ENCODE results near the gene MEIS1. TPM values are rescaled to one million over a fixed set of nuclear protein-coding genes. Genes with fewer than 3 reads are reported as not detected.

MEIS1 gene
- total and polyA plus RNA-seq, 2 donors (not counting 3 experiments of a cell fraction or from before 2014, with no cell fraction given), result 10.0 to 26.5 TPM

DNA sequence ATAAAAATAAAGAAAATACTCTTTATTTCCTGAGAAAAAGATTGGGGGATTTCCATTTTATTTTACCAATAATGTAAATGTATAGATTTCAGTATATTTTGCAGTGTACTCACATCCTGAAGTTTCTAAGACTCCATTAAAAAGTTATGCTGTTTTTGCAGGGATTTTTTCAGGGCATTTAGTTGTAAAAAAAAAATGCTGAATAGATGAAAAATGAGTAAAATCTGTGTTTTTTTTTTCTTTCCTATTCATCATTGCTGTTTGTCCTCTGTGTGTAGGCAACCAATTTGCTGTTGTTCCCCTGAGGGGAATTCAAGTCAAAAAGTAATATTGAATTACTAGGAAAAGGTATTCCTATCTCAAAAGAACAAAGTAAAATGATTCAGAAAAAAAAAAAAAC, 66.3 kb downstream of the MEIS1 start:
- no peak overlapping the region for H3K9ac ChIP-seq (replicated peaks; ENCODE audit: extremely low read depth, insufficient read depth, low read length)
- H4K20me1 ChIP-seq (replicated peaks; ENCODE audit: control insufficient read depth, extremely low read depth, insufficient read depth, low read length), result no peaks in the 10 kb centered on the region
- no TSS peak for BruUV-seq (replicated peaks)
- POLR2A ChIA-PET, result no interaction called here
- H3K36me3 ChIP-seq (ENCODE audit: control insufficient read depth in 2 of 2, extremely low read depth in 1 of 2, insufficient read depth in 2 of 2, low read length in 2 of 2), result no peaks in the 10 kb centered on the region
- no peak for TF ChIP-seq EZH2 (IDR thresholded peaks at IDR 0.05; ENCODE audit: borderline replicate concordance, low read depth, low read length, severe bottlenecking)
- no peak for TF ChIP-seq GATA2 (IDR thresholded peaks at IDR 0.05; ENCODE audit: insufficient read depth, insufficient read length, low read depth, low read length)
- TF ChIP-seq, protein P1, sequence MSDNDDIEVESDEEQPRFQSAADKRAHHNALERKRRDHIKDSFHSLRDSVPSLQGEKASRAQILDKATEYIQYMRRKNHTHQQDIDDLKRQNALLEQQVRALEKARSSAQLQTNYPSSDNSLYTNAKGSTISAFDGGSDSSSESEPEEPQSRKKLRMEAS (IDR thresholded peaks at IDR 0.05; ENCODE audit: insufficient read depth, insufficient read length), result no peak
- TF ChIP-seq POLR2AphosphoS5 (IDR thresholded peaks at IDR 0.05; ENCODE audit: insufficient read depth, low read depth, low read length), result no peak
- no peak for TF ChIP-seq POLR2A (IDR thresholded peaks at IDR 0.05; ENCODE audit: low read depth, low read length)
- no peak for TF ChIP-seq MYC (IDR thresholded peaks at IDR 0.05; ENCODE audit: low read depth, low read length)
- TF ChIP-seq JUN (IDR thresholded peaks at IDR 0.05; ENCODE audit: borderline replicate concordance, insufficient read depth, insufficient read length, low read depth), result no peak
- TF ChIP-seq, protein P2, sequence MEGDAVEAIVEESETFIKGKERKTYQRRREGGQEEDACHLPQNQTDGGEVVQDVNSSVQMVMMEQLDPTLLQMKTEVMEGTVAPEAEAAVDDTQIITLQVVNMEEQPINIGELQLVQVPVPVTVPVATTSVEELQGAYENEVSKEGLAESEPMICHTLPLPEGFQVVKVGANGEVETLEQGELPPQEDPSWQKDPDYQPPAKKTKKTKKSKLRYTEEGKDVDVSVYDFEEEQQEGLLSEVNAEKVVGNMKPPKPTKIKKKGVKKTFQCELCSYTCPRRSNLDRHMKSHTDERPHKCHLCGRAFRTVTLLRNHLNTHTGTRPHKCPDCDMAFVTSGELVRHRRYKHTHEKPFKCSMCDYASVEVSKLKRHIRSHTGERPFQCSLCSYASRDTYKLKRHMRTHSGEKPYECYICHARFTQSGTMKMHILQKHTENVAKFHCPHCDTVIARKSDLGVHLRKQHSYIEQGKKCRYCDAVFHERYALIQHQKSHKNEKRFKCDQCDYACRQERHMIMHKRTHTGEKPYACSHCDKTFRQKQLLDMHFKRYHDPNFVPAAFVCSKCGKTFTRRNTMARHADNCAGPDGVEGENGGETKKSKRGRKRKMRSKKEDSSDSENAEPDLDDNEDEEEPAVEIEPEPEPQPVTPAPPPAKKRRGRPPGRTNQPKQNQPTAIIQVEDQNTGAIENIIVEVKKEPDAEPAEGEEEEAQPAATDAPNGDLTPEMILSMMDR (IDR thresholded peaks at IDR 0.05; ENCODE audit: extremely low read depth in 1 of 2, insufficient read depth in 1 of 2, low read depth in 1 of 2, low read length in 2 of 2), result no peak
- TF ChIP-seq FOS (IDR thresholded peaks at IDR 0.05; ENCODE audit: borderline replicate concordance, insufficient read depth, low read length), result no peak
- dilution Hi-C loops (cut with MboI; ENCODE audit: extremely low pct_ligation_motif_present, low sequenced_read_pairs), result no loop called here
- CTCF ChIA-PET, result no interaction called here
- H3K27me3 ChIP-seq (ENCODE audit: control insufficient read depth in 2 of 2, insufficient read depth in 2 of 2, low read length in 2 of 2), result no peaks in the 10 kb centered on the region
- no peaks in the 10 kb centered on the region for H3K79me2 ChIP-seq (ENCODE audit: control insufficient read depth, insufficient read depth, low read length)
- intact Hi-C loops (cut with micrococcal nuclease), result no loop called here
- no peak overlapping the region for H2AFZ ChIP-seq (ENCODE audit: low read depth, low read length)
- H3K4me3 ChIP-seq (replicated peaks in 1 of 3; ENCODE audit: insufficient read depth in 1 of 3, low read depth in 1 of 3, low read length in 3 of 3), result no peak overlapping the region
- peaks cover 4% of the 10 kb centered on the region for H3K4me1 ChIP-seq (ENCODE audit: control insufficient read depth, extremely low read depth, insufficient read depth, low read length)
- no peaks in the 10 kb centered on the region for H3K9me3 ChIP-seq (replicated peaks; ENCODE audit: control insufficient read depth, insufficient read depth, low read length)
- H3K4me2 ChIP-seq (ENCODE audit: insufficient read depth, low read length), result no peak overlapping the region
- H3K27ac ChIP-seq (ENCODE audit: insufficient read depth, low read depth, low read length), result no peak overlapping the region
- DNase-seq (ENCODE audit: low read depth, low spot score), result no peak
- no peak for FAIRE-seq
- no peaks in the 10 kb centered on the region for H3K9me1 ChIP-seq (replicated peaks; ENCODE audit: control insufficient read depth, extremely low read depth, insufficient read depth, low read length)

All from endothelial cell of umbilical vein (primary cell).